ENCODE measurements around the gene GJD2. TPM values are rescaled to one million over a fixed set of nuclear protein-coding genes. Genes with fewer than 3 reads are reported as not detected.

The GJD2 gene
- total and polyA plus RNA-seq, 9 donors = not detected

DNA sequence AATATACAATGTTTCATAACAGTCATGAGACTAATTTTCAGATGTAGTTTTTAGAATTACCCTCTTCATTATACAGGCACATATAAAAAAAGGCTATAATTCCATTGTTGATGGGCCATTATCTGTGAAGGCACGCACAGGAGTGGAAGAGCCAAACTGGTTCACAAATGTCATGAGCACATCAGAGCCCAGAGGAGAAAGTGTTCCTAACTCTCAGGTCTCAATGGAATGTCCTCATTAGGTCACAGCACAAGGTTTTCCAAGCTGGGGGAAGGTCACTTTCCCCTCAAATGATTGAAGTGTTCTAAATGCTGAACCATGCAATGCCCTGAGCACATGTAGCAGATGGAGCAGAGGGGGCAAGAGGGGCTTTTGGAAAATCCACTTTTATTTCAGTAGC is 41.2 kb downstream of the GJD2 start:
- 70 to 90% (median 75%) methylated on average over 1 of the region's 1 CpG for WGBS, 3 donors
- Histone ChIP-seq H3K36me3 (no peaks in the 10 kb centered on the region), H3K27me3 (no peaks in the 10 kb centered on the region), H3K27ac (no peak overlapping the region), H3K4me3 (no peak overlapping the region), H3K4me1 (ENCODE audit: insufficient read depth) (no peaks in the 10 kb centered on the region), H3K9me3 (no peaks in the 10 kb centered on the region)
- no peak for DNase-seq
- intact Hi-C loops (cut with DNase I) = no loop called here
- TF ChIP-seq EP300 (IDR thresholded peaks at IDR 0.05) = no peak
- TF ChIP-seq, protein P1, sequence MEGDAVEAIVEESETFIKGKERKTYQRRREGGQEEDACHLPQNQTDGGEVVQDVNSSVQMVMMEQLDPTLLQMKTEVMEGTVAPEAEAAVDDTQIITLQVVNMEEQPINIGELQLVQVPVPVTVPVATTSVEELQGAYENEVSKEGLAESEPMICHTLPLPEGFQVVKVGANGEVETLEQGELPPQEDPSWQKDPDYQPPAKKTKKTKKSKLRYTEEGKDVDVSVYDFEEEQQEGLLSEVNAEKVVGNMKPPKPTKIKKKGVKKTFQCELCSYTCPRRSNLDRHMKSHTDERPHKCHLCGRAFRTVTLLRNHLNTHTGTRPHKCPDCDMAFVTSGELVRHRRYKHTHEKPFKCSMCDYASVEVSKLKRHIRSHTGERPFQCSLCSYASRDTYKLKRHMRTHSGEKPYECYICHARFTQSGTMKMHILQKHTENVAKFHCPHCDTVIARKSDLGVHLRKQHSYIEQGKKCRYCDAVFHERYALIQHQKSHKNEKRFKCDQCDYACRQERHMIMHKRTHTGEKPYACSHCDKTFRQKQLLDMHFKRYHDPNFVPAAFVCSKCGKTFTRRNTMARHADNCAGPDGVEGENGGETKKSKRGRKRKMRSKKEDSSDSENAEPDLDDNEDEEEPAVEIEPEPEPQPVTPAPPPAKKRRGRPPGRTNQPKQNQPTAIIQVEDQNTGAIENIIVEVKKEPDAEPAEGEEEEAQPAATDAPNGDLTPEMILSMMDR (IDR thresholded peaks at IDR 0.05) = no peak

DNA sequence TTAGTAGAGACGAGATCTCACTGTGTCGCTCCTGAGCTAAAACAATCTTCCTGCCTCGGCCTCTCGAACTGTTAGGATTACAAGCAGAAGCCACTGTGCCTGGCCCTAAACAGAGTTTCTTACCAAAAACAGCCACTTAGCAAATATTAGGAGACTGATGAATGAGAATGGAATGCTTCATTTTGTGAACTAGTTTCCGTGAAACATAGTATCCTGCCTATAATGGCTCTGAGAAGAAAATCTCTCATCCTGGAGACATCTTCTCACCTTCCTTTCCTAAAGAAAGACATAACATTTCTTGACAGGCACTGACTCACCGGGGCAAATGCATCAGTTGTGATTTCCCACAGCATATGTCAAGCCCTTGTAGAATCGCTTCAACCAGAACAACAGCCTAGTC is 44.9 kb downstream of the GJD2 start:
- no peak overlapping the region for H3K27ac ChIP-seq
- intact Hi-C loops (cut with DNase I) = no loop called here
- no peak for TF ChIP-seq POLR2A (IDR thresholded peaks at IDR 0.05)
- TF ChIP-seq, protein P1 (IDR thresholded peaks at IDR 0.05) = no peak
- TF ChIP-seq EP300 (IDR thresholded peaks at IDR 0.05) = no peak
- no peak for DNase-seq
- H3K4me3 ChIP-seq = no peak overlapping the region
- H3K4me1 ChIP-seq (ENCODE audit: insufficient read depth) = no peaks in the 10 kb centered on the region
- H3K9me3 ChIP-seq = no peaks in the 10 kb centered on the region
- no peaks in the 10 kb centered on the region for H3K36me3 ChIP-seq
- WGBS, 3 donors = 69 to 74% (median 70%) methylated on average over 7 of the region's 7 CpGs
- no peaks in the 10 kb centered on the region for H3K27me3 ChIP-seq

DNA sequence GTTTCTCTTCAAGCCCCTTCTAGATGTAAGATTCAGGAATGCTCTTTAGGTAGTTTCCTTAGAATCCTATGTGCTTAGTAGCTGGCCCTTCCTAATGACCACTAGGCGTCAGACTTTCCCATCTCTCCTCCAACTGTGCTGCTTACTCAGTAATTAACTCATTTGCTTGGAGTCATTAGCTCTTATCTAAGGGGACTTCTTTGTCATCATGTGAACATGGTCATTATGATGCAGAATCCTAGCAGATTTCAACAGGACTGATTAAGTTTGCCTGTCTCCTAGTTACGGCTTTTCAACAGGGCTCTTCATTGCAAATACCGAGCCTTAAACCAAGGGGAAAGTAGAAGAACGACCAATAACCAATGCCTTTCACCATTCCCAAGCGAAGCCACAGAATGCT is 46.4 kb downstream of the GJD2 start:
- no peak for TF ChIP-seq POLR2A (IDR thresholded peaks at IDR 0.05)
- TF ChIP-seq, protein P1 (IDR thresholded peaks at IDR 0.05) = no peak
- TF ChIP-seq EP300 (IDR thresholded peaks at IDR 0.05) = no peak
- Histone ChIP-seq H3K27me3 (no peaks in the 10 kb centered on the region), H3K4me3 (no peak overlapping the region), H3K9me3 (no peaks in the 10 kb centered on the region), H3K4me1 (ENCODE audit: insufficient read depth) (no peaks in the 10 kb centered on the region), H3K36me3 (no peaks in the 10 kb centered on the region), H3K27ac (no peak overlapping the region)
- DNase-seq = no peak
- intact Hi-C loops (cut with DNase I) = no loop called here
- WGBS, 3 donors = 43 to 57% (median 50%) methylated on average over 5 of the region's 5 CpGs

DNA sequence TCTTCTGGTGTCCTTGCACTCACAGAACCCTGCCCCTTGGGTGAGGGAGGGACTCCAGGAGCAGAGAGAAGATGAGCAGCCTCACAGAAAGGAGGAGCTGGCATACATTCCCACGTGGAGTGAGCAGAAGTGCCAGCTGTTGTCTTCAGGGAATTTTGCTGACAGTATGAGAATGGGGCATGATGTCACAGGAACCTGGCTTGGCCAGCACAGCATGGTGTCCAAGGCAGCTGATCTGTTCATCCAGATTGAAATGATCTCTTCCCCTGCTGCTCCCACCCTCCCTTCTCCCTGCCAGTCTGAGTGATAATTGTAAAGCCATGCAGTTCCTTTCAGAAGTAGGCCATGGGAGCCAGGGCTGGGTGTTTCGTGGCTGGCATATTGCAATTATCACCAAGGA is 53.3 kb downstream of the GJD2 start:
- WGBS, 3 donors = 33 to 37% (median 36%) methylated on average over 2 of the region's 2 CpGs
- H3K9me3 ChIP-seq = no peaks in the 10 kb centered on the region
- TF ChIP-seq POLR2A (IDR thresholded peaks at IDR 0.05) = no peak
- no peak for TF ChIP-seq EP300 (IDR thresholded peaks at IDR 0.05)
- TF ChIP-seq, protein P1 (IDR thresholded peaks at IDR 0.05) = no peak
- H3K27ac ChIP-seq = no peak overlapping the region
- H3K36me3 ChIP-seq = no peaks in the 10 kb centered on the region
- no peaks in the 10 kb centered on the region for H3K4me1 ChIP-seq (ENCODE audit: insufficient read depth)
- DNase-seq = no peak
- no peak overlapping the region for H3K4me3 ChIP-seq
- intact Hi-C loops (cut with DNase I) = no loop called here
- H3K27me3 ChIP-seq = no peaks in the 10 kb centered on the region

Other genes with a start within 250 kb of the GJD2 start
- 100 to 1,000 TPM in 4 of 7 donors, 10 to 100 TPM in 3; 59.8 to 144 (median 109) TPM for gene GOLGA8B, start 171.3 kb downstream of the GJD2 start, total RNA-seq
- 10 to 100 TPM; 56.3 to 78.9 TPM for gene GOLGA8B, start 171.3 kb downstream of the GJD2 start, polyA plus RNA-seq
- 1 to 10 TPM in 3 of 7 donors, under 1 TPM in 2, not detected in 2; 0.59 to 2.9 (median 1.2) TPM for gene ACTC1, start 40.6 kb upstream of the GJD2 start, total RNA-seq
- 10 to 100 TPM in 1 of 2 donors, 1 to 10 TPM in 1; 2.7 to 22.6 TPM for gene ACTC1, start 40.6 kb upstream of the GJD2 start, polyA plus RNA-seq
- 10 to 100 TPM; 18.5 to 31.3 (median 27.5) TPM for gene AQR, start 214.7 kb upstream of the GJD2 start, total RNA-seq
- 10 to 100 TPM in 1 of 2 donors, 1 to 10 TPM in 1; 9.2 to 32.4 TPM for gene AQR, start 214.7 kb upstream of the GJD2 start, polyA plus RNA-seq
- 10 to 100 TPM; 19.2 to 60.2 (median 35.3) TPM for gene ZNF770, start 233.3 kb upstream of the GJD2 start, total RNA-seq
- gene ZNF770, start 233.3 kb upstream of the GJD2 start, polyA plus RNA-seq = 10 to 100 TPM; 13.5 to 21.0 TPM